Lower leg skin (tissue), 3 donors: ENCODE data around the gene SPATA2L.

Source experiments
- CTCF ChIP-seq, 3 donors: fragments of 450-650 bp; IDR thresholded peaks; one replicate each; pipeline ENCODE4 v1.5.1; 2016; ENCODE audit warnings: antibody characterized with exemption in 3 of 3, mild to moderate bottlenecking in 3 of 3, moderate library complexity in 2 of 3
- POLR2A ChIP-seq, 2 donors: fragments of 450-650 bp; IDR thresholded peaks; one replicate each; pipeline ENCODE4 v1.6.1; 2016 to 2017; ENCODE audit warnings: antibody characterized with exemption in 2 of 2, mild to moderate bottlenecking in 1 of 2, moderate library complexity in 1 of 2

GRCh38 chr16:89697161-89697615, 4.3 kb downstream of the SPATA2L start:
- TF ChIP-seq CTCF (IDR thresholded peaks at IDR 0.05) (no peak), POLR2A (IDR thresholded peaks at IDR 0.05) (no peak)
